GM21423 (cell line): ENCODE measurements around the gene WSB2.

Source experiments
- ATAC-seq: cut with Tn5 transposase; IDR thresholded peaks from one replicate; pipeline ENCODE4 v1.9.1; 2021; ENCODE audit warnings: mild to moderate bottlenecking, moderate library complexity; ENCODE audit not compliant: unreplicated experiment

WSB2 gene

GRCh38 chr12:118063576-118064391 is 2.8 kb upstream of the WSB2 start:
- ATAC-seq = no peak

DNA sequence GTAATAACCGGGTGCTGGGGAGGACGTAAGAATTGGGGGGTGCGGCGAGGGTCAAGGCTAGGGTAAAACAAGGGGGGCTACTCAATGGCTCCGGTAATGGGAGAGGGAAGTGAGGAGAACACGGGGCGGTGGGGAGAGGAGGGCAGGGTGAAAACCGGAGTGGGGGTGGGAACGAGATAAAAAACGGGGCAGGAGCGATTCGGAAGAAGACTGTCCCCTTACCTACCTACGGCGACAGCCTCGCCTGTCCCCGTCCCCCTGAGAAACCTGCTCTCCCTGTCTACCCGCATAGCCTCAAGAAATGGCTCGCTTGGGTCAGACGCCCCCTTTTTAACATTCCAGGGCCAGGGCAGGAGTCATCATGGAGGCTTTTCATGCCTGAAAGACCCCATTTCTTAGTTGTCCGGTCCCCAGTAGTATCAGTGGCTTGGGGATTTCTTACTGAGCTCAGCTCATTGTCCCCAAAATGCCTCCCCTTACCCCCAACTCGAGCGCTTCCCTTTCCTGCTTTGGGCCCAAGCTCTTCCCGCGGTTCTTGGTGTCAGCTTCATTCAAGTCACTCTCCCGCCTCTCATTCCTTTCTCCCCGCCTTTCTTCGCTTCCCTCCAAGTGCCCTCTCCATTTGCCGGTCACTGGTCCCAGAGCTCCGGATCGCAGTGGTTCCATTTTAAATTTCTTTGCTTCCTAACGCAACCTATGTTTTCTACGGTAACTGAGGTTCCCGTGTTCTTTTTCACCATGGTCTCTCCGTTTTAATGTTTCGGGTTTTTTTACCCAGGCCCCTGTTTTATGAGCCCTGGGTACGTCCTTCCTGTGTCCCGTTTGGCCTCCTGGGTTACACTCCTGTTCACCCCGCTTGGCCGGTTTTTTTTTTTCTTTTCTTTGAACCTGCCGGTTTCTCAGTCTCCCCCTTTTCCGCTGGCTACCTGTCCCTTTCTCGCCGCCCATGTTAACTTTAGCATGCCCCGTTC is 1.2 kb upstream of the WSB2 start:
- no peak for ATAC-seq

DNA sequence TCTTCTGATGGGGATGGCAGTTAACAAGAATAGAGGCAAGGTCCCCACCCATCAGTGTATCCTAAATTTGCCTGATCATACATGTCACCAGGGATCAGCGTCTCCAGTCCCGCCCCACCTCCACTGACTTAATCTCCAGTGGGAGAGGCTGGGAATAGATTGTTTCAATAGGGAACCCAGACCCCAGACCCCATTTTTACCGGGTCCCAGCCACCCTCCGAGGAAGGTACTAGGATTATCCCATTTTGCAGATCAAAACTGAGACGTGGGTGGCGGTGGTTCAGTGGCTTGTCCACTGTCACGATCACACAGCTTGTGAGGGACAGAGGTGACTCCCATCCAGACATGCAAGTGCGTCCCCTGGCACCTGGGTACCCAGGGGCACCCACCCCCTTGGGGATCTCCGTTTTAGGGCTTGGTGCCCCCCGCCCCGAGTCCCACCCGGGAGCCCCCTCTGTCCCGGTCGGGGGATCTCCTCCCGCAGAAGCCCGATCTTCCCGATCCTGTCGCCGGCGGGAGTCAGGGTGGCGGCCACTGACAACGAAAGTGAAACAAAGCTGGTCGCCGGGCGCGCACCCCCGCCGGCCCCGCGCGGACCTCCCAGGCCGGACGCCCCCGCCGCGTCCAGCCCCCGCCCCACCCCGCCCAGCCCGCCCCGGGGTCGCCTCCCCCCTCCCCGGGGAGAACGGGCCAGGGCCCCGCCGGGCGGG is 523 bp downstream of the WSB2 start:
- peak; percentile 36 for ATAC-seq

- ATAC-seq = no peak
These were observed 1.4 kb downstream of the WSB2 start for GRCh38 chr12:118059341-118060191.

DNA sequence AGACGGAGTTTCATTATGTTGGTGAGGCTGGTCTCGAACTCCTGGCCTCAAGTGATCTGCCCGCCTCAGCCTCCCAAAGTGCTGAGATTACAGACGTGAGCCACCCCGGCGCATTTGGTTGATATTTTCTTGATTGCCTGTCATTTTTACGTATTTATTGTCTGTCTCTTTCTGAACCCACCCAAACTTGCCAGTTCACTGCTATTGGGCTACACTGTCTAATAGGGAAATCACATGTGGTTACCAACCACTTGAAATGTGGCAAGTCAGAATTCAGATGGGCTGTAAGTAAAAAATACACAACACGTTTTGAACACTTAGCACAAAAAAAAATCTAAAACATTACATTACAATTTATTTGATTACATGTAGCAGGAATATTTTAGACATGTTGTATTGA is 2.1 kb downstream of the WSB2 start:
- ATAC-seq = no peak

DNA sequence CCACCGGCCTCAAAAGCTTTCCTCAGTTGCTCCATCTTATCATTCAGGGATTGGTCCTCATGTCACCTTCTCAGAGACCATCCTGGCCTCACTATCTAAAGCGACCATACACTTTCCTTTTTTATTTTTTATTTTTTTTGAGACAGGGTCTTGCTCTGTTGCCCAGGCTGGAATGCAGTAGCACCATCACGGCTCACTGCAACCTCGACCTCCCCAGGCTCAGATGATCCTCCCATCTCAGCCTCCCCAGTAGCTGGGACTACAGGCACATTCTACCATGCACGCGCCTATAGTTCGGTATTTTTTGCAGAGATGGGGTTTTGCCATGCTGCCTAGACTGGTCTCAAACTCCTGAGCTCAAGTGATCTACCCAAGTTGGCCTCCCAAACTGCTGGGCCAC is 2.8 kb downstream of the WSB2 start:
- no peak for ATAC-seq

DNA sequence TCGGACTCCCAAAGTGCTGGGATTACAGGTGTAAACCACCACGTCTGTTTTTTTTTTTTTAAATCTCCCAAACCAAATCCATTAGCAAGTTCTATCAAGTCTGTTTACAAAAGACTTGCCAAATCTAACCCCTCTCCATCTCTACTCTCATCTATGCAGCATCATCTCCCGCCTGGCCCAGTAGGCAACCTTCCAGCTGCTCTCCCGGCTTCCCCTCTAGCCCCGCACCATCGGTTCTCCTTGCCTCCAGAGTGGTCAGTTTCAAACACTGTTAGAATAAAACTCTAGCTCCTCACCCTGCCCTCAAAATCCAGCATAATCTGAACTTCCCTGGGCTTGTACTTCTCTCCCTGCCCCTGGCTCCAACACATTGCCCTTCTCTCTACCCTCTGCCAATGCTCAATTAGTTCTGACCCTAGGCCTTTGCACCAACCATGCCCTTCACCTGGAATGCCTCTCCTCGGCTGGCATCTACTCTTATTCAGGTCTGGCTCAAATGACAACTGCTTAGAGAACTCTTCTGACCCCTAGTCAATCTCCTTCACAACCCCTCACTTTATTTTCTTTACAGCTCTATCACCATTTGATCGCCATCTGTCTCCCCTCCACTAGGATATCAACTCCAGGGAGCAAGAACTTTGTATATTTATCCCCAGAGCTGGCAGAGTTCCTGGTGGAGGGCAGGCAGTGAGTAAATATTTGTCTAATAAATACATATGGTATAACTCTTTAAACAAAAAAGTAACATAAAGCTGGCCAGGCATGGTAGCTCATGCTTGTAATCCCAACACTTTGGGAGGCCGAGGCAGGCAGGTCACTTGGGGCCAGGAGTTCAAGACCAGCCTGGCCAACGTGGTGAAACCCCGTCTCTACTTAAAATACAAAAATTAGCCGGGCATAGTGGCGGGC is 4.9 kb downstream of the WSB2 start:
- ATAC-seq = no peak

GRCh38 chr12:118055144-118055557 is 5.8 kb downstream of the WSB2 start:
- ATAC-seq = peak; percentile 74

DNA sequence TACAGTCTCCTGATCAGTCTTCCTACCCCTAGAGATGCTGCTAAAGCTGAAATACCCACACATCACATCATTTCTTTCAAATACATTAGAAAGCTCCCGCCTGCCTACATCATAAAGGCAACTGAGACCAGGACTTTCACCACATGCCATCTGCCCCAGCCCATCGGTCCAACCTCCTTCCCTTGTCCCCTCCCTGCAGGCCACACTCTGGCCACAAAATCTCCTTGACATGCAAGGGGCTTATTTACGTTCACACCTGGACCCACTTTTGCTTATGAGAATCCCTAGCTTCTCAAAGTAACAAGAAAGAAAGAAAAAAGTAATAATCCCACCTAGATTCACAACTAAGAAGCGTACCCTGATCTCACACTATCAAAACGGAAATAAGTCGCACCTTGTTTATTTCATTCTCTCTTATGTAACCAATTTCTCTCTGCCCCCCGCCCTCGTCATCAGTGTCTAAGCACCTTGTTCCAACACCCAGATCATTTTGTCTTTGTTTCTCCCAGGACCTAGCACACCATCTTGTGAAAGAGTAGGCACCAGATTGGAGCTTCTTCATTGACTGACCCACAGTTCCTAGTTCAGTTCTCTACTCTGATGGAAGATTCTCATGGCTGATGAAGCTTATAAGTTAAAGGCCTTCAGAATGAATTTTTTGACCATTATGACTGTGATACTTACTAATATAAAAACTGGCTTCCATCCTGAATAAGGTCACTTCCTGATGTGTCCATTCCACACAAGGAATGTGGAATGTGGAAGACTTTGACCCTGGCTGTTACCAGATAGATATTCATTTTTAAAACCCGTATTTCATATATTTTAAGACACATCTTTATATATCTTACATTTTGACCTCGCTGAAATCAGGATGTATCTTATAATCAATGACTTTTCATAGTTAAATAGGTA is 7.7 kb downstream of the WSB2 start:
- no peak for ATAC-seq

DNA sequence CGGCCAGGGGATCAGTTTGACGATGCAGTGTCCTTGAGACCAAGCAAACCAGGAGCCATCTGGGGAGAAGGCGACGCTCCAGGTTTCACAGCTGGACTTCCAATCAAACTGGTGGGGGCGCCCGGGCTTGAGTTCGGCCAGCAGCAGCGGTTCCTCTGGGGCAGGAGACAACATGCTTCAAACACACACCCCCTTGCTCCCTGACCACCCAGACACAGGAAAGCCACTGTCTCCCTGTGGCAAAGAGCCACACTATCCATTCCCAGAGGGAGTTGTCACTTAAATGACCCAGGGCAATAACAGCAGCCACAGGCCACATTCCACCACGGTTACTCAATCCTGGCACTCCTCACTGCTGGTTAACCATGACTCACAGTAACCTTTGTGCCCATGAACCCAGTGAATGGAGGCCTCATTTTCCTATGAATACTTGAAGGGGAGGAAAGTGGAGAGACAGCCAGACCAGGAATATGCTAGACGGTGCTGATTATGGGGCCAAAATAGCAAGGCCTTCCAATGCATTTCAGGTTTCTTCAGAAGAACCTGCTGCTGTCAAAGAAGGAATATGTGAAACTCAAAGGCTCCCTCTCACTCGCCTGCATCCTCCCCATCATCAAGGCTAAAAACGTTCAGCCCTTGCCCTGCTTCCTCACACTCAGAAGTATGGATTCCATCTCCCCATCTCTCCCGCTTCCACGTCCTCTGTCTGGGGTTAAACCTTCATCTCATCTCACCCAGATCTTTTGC is 8.5 kb downstream of the WSB2 start:
- ATAC-seq = no peak

GRCh38 chr12:118050972-118051910 is 9.7 kb downstream of the WSB2 start:
- no peak for ATAC-seq

DNA sequence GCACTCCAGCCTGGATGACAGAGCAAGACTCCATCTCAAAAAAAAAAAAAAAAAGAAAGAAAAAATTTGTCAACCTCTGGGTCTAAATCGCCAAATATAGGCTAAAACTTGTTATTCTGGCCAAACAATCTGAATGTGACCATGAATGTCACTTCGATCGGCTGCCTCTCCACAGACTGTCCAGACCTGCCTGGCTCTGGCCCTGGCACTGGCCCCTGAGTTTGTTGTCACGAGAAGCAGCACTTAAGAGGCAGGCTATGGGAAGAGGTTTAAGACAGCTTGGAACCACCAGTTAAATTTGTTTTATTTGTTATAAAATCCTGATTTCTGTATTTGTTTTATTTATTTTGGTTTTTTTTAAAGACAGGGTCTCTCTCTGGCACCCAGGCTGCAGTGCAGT is 14.5 kb downstream of the WSB2 start:
- no peak for ATAC-seq

GRCh38 chr12:118044577-118044976 is 16.4 kb downstream of the WSB2 start:
- ATAC-seq = no peak

- ATAC-seq = no peak
These were observed 16.9 kb downstream of the WSB2 start for GRCh38 chr12:118044075-118044474.

DNA sequence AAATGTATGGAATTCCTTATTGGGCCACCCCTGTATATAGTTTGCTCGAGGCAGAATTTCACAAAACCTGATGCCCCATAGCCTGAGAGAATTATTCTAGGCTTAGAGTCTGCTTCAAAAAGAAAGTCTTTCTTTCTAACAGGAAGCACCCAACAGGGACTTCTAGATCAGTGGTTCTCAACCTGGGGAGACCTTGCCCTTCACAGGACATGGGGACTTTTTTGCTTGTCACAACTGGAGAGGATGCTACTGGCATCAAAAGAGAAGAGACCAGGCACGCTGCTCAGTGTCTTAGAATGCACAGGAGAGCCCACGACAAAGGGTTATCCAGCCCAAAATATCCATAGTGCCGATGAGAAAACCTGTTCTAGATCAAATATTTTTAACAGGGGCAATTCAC is 18.9 kb downstream of the WSB2 start:
- no peak for ATAC-seq

DNA sequence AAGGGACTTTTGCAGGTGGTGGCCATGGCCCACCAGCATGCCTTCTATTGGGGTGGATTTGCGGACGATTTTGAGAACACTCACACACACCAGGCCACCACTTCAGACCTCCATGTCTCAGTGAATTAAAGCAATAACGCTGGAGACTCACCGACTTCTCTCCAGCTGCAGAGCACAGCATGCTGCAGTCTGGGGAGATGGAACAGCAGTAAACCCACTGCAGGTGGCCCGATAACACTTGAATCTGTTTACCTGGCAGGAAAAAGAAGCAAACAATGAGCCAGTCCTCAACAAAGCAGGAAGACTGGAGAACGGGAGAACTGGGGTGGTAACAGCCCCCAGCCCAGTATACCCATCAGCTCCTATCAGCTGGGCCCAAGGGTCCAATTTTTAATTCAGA is 22.8 kb downstream of the WSB2 start:
- ATAC-seq = no peak
